Activated CD4-positive, alpha-beta T cell treated with anti-CD3 and anti-CD28 coated beads, Interleukin-2, Interleukin-4, amounts not matched to agents 100 ng/mL and 50 ng/mL, durations not matched to agents 16 hours and 8 hours (primary cell): ENCODE measurements around the gene MCEMP1.
"Not testable (repeated sequence)": the region's sequence is repeated elsewhere in the genome, so short reads cannot be mapped to it uniquely, and the experiment has no call there.

Experiments used
- DNase-seq: peaks from one replicate; pipeline ENCODE4 v3.0.0-alpha.2; 2020; ENCODE audit warnings: low spot score

MCEMP1 gene

GRCh38 chr19:7643629-7644549 is 33.0 kb upstream of the MCEMP1 start:
- DNase-seq, result not testable (repeated sequence)

DNA sequence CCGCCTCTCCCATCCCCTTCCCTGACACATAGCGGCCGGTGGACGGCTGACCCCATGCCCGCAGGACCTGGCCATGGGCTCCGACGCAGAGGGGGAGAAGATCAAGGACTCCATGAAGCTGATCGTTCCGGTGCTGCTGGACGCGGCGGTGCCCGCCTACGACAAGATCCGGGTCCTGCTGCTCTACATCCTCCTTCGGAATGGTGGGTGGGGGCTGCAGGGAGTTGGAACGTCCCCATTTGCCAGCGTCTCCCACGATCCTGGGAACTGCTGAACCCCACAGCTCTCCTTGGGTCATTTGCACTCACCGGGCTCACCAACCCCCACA is 32.4 kb upstream of the MCEMP1 start:
- no peak for DNase-seq

DNA sequence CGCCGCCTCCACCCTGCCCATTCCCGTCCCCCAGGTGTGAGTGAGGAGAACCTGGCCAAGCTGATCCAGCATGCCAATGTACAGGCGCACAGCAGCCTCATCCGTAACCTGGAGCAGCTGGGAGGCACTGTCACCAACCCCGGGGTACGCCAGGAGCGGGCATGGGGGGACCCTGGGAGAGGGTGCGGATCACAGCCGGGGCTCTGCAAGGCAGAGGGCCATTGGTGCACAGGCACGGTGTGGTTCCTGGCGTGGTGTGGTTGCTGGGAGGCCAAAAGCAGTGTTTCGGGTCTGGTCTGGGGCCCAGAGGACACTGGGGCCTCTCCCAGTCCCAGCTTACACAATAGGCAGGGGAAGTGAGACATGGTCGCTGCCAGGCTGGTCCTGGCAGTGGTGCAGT is 31.7 kb upstream of the MCEMP1 start:
- no peak for DNase-seq

- DNase-seq, result no peak
Measured at GRCh38 chr19:7645656-7646425, 31.0 kb upstream of the MCEMP1 start.

GRCh38 chr19:7646426-7646700 is 30.5 kb upstream of the MCEMP1 start:
- no peak for DNase-seq

DNA sequence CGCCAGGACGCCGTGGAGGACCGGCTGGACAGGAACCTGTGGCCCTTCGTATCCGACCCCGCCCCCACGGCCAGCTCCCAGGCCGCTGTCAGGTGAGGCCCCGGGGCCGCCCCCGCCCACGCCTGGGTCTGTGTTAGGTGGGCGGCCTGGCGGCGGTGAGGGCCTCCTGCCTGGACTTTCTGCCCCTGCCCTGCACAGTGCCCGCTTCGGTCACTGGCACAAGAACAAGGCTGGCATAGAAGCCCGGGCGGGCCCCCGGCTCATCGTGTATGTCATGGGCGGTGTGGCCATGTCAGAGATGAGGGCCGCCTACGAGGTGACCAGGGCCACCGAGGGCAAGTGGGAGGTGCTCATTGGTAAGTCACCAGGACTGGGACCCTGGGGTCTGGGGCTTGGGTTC is 29.7 kb upstream of the MCEMP1 start:
- DNase-seq, result no peak

DNA sequence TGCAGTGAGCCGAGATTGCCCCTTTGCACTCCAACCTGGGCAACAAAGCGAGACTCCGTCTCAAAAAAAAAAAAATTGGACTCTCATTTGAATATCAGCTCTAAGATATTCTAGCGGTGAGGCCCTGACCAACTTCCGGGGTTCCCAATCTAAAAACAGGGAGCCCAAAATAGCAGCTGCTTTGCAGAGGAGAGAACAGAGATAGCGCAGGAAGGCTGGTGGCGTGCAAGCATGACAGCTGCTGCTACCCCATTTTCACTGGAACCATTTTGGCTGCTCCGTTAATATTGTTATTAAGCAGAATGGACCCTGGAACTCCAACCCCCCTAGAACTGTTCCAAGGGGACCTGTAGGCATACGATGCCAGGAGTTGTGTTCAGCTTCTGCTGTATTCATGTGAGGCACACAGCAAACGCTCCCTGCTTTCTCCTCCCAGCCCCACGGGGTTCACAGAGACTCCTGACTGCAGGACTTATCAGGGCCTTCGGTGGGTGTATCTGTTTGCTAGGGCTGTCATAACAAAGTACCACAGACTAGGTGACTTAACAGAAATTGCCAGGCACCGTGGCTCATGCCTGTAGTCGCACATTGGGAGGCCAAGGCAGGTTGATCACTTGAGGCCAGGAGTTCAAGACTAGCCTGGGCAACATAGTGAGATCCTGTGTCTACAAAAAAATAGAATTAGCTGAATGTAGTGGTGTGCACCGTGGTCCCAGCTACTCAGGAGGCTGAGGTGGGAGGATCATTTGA is 28.4 kb upstream of the MCEMP1 start:
- DNase-seq, result no peak

DNA sequence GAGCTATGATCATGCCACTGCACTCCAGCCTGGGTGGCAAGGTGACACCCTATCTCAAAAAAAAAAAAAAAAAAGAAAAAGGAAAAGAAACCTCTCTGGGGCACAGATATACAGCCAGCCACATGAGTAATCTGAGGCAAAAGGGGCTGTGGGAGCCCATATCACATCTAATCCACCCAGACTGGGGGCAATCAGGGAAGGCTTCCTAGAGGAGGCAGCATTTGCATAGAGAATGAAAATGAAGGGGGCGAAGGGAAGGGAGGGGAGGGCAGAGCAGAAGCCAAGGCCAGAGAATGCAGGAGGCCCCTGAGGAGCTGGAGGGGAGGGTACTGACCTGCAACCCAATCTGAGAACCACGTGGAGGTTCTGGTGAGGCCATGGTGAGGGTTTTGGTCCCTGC is 26.7 kb upstream of the MCEMP1 start:
- no peak for DNase-seq

GRCh38 chr19:7652061-7652641 is 24.7 kb upstream of the MCEMP1 start:
- DNase-seq, result peak; percentile 82

GRCh38 chr19:7654401-7654800 is 22.5 kb upstream of the MCEMP1 start:
- no peak for DNase-seq

GRCh38 chr19:7655581-7655980 is 21.3 kb upstream of the MCEMP1 start:
- DNase-seq, result no peak

- DNase-seq, result no peak
Measured at GRCh38 chr19:7657131-7657751, 19.6 kb upstream of the MCEMP1 start.

DNA sequence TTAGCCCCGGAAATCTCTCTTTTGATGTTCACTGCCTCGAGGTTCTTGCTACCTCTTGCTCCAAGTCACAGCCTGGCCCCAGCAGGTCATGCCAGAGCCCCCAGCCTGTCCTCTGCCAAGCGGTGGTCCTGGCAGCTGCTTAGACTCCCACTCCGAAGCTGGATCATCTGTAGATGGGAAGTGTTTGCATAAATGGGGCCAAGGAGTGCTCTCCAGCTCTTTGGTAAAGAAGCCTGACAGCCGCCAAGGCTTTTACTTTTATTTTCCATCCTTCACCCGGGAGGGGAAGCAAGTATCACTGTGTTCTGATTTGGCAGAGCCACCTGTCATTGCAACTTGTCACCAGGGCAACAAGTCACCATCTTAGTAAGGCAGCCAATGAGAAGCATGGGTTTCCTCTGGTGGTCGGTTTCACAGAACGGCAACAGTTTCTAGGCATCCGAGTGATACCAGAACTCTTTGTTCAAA is 18.6 kb upstream of the MCEMP1 start:
- DNase-seq, result peak; percentile 66

- DNase-seq, result no peak
Measured at GRCh38 chr19:7661744-7662538, 14.9 kb upstream of the MCEMP1 start.

DNA sequence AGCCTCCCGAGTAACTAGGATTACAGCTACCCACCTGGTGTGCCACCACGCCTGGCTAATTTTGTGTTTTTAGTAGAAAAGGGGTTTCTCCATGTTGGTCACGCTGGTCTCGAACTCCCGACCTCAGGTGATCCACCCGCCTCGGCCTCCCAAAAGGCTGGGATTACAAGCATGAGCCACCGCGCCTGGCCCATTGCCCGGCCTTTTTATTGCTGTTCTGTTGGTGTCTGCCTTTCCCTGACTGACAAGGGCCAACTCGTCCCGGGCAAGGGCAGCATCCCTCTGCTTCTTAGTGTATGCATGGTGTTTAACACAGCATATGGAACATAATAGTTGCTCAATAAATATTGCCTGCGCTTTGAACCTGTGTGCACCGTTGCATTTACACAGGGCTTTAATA is 14.2 kb upstream of the MCEMP1 start:
- no peak for DNase-seq

DNA sequence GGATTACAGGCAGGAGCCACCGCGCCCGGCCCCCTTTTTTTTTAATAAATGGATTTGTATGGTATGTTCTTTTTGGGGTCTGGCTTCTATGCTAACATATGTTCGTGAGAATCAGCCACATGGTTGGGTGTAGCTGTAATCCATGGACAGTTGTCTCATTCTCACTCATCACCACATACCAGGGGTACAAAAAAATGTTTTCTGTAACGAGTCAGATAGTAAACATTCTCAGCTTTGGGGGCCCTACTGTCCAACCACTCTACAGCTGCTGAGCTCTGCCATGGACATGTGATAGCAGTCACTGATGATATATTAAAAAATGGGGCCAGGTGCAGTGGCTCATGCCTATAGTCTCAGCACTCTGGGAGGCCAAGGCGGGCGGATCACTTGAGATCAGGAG is 13.2 kb upstream of the MCEMP1 start:
- DNase-seq, result no peak

DNA sequence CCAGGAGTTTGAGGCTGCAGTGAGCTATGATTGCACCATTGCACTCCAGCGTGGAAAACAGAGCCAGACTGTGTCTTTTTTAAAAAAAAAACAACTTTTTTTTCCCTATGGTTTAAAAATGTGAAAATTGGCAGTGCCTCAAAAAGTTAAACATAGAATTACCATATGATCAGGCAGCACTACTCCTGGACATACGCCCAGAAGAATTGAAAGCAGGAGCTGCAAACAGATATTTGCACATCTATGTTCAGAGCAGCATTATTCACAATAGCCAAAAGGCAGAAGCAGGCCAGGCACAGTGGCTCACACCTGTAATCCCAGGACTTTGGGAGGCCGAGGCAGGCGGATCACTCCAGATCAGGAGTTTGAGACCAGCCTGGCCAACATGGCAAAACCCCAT is 11.8 kb upstream of the MCEMP1 start:
- DNase-seq, result no peak

- no peak for DNase-seq
Measured at GRCh38 chr19:7668842-7669241, 8.0 kb upstream of the MCEMP1 start, which contains the start of gene RETN. TSS of gene RETN (plus strand) at chr19:7669049. CDS start at chr19:7669327, 278 bp downstream.

DNA sequence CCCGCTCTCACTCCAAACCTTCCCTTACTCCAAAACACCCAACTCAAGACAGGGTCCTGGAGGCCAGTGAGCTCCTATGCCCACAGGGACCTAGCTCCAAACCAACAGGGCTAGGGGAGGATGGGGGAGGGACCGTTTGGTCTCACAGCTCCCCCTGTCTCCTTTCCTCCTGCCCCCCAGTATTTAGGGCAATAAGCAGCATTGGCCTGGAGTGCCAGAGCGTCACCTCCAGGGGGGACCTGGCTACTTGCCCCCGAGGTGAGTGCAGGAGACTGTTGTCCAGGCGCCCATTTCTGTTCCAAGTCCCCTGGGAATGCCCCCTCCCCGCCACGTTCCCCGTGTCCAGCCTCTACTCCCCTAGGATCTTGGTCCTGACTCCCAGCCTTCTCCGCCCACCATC is 7.2 kb upstream of the MCEMP1 start:
- no peak for DNase-seq

- no peak for DNase-seq
Measured at GRCh38 chr19:7670150-7670783, 6.6 kb upstream of the MCEMP1 start.

GRCh38 chr19:7670790-7671189 is 6.1 kb upstream of the MCEMP1 start:
- DNase-seq, result no peak
